MM.1S (cell line): ENCODE data around the gene DLX4.

ENCODE experiments used
- EZH2 ChIP-seq: fragments of 300-600 bp; sonication (generic); optimal IDR thresholded peaks from 2 replicates; pipeline ENCODE3; 2017; ENCODE audit warnings: low read depth, mild to moderate bottlenecking, antibody characterized with exemption, low read length, mixed read lengths
- EZH2phosphoT487 ChIP-seq: fragments of 300-600 bp; sonication (generic); IDR thresholded peaks from 2 replicates; pipeline ENCODE4 v1.6.1; 2018; ENCODE audit warnings: antibody characterized with exemption, low read length
- TF ChIP-seq, protein P1 (sequence below): fragments of 300-600 bp; sonication (generic); IDR thresholded peaks from 2 replicates; pipeline ENCODE4 v1.5.1; 2016; ENCODE audit warnings: antibody characterized with exemption, low read length, mixed read lengths

DNA sequence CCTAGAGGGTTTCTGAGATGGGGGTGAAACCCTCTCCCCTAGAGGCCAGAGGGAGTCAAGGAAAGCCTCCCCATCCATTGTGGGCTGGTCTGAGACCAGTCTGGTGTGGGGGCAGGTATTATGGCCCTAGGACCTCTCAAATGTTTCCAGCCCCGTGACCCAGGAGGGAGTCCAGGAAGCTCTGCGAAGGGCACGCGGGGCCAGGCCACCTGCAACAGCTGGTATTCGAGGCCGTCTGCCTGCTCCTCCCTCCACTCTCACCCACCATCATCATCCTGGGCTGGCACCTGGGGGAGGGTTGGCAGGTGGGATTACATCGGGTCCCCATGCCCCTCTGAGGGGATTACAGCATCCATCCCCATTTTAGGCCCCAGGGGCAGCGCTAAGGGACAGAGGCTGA is 38.1 kb upstream of the DLX4 start:
- TF ChIP-seq, protein P1, sequence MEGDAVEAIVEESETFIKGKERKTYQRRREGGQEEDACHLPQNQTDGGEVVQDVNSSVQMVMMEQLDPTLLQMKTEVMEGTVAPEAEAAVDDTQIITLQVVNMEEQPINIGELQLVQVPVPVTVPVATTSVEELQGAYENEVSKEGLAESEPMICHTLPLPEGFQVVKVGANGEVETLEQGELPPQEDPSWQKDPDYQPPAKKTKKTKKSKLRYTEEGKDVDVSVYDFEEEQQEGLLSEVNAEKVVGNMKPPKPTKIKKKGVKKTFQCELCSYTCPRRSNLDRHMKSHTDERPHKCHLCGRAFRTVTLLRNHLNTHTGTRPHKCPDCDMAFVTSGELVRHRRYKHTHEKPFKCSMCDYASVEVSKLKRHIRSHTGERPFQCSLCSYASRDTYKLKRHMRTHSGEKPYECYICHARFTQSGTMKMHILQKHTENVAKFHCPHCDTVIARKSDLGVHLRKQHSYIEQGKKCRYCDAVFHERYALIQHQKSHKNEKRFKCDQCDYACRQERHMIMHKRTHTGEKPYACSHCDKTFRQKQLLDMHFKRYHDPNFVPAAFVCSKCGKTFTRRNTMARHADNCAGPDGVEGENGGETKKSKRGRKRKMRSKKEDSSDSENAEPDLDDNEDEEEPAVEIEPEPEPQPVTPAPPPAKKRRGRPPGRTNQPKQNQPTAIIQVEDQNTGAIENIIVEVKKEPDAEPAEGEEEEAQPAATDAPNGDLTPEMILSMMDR = no peak
- TF ChIP-seq EZH2 = no peak
- no peak for TF ChIP-seq EZH2phosphoT487
